ENCODE results near the gene CPPED1. TPM values are rescaled to one million over a fixed set of nuclear protein-coding genes. Genes with fewer than 3 reads are reported as not detected.

CPPED1 gene
- total and polyA plus RNA-seq, 8 donors: 1.8 to 7.9 (median 3.6) TPM

- ATAC-seq: no peak
- WGBS, 2 donors: 82 to 91% methylated on average over 8 of the region's 8 CpGs
- Histone ChIP-seq H3K9me3 (no peaks in the 10 kb centered on the region), H3K27ac (no peak overlapping the region), H3K4me1 (no peaks in the 10 kb centered on the region), H3K27me3 (no peaks in the 10 kb centered on the region), H3K36me3 (no peaks in the 10 kb centered on the region), H3K4me3 (no peak overlapping the region)
- FAIRE-seq: no peak
- no peak for DNase-seq
- intact Hi-C loops (cut with DNase I): no loop called here
- TF ChIP-seq CTCF (IDR thresholded peaks at IDR 0.05): no peak
Observed at GRCh38 chr16:12677502-12677901, 126.2 kb downstream of the CPPED1 start.

- no peaks in the 10 kb centered on the region for H3K9me3 ChIP-seq
- H3K27ac ChIP-seq: no peak overlapping the region
- H3K27me3 ChIP-seq: no peaks in the 10 kb centered on the region
- intact Hi-C loops (cut with DNase I): no loop called here
- H3K4me1 ChIP-seq: no peaks in the 10 kb centered on the region
- H3K36me3 ChIP-seq: no peaks in the 10 kb centered on the region
- no peak overlapping the region for H3K4me3 ChIP-seq
- no peak for ATAC-seq
- DNase-seq: no peak
- FAIRE-seq: no peak
- 62 to 66% methylated on average over 5 of the region's 5 CpGs for WGBS, 2 donors
- TF ChIP-seq CTCF (IDR thresholded peaks at IDR 0.05): no peak
Observed at GRCh38 chr16:12675852-12676251, 127.8 kb downstream of the CPPED1 start.

- ATAC-seq: no peak
- no peak overlapping the region for H3K27ac ChIP-seq
- DNase-seq: no peak
- TF ChIP-seq CTCF (IDR thresholded peaks at IDR 0.05): no peak
- H3K4me3 ChIP-seq: no peak overlapping the region
- intact Hi-C loops (cut with DNase I): no loop called here
- no peaks in the 10 kb centered on the region for H3K9me3 ChIP-seq
- H3K36me3 ChIP-seq: no peaks in the 10 kb centered on the region
- no peaks in the 10 kb centered on the region for H3K4me1 ChIP-seq
- no peaks in the 10 kb centered on the region for H3K27me3 ChIP-seq
- FAIRE-seq: no peak
- 41 to 42% methylated on average over 4 of the region's 4 CpGs for WGBS, 2 donors
Observed at GRCh38 chr16:12675046-12675445, 128.6 kb downstream of the CPPED1 start.

DNA sequence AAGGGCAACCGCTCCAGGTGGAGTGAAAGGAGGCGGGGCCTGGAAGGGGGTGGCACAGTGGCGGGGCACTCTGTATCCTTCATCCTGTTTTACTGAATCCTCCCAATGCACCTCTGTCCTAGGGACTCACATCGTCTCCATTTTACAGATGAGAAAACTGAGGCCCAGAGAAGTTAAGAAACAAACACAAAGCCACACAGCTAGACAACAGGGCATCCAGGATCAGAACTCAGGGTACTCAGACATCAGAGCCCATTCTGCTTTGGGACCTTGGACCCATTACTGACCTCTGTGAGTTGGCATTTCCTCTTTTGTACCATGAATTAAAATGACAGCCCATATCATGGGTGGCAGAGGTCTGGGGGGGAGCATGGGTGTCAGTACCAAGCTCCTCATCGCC lies 129.2 kb downstream of the CPPED1 start:
- intact Hi-C loops (cut with DNase I): no loop called here
- no peak overlapping the region for H3K4me3 ChIP-seq
- WGBS, 2 donors: 92 to 96% methylated on average over 5 of the region's 5 CpGs
- H3K9me3 ChIP-seq: no peaks in the 10 kb centered on the region
- no peak for TF ChIP-seq CTCF (IDR thresholded peaks at IDR 0.05)
- ATAC-seq: no peak
- no peaks in the 10 kb centered on the region for H3K4me1 ChIP-seq
- no peaks in the 10 kb centered on the region for H3K27me3 ChIP-seq
- DNase-seq: no peak
- FAIRE-seq: no peak
- H3K36me3 ChIP-seq: no peaks in the 10 kb centered on the region
- H3K27ac ChIP-seq: no peak overlapping the region

GRCh38 chr16:12674071-12674470 lies 129.6 kb downstream of the CPPED1 start:
- Histone ChIP-seq H3K4me1 (no peaks in the 10 kb centered on the region), H3K27me3 (no peaks in the 10 kb centered on the region), H3K4me3 (no peak overlapping the region), H3K9me3 (no peaks in the 10 kb centered on the region), H3K27ac (no peak overlapping the region), H3K36me3 (no peaks in the 10 kb centered on the region)
- intact Hi-C loops (cut with DNase I): no loop called here
- no peak for TF ChIP-seq CTCF (IDR thresholded peaks at IDR 0.05)
- no peak for FAIRE-seq
- WGBS, 2 donors: 78 to 86% methylated on average over 6 of the region's 6 CpGs
- no peak for DNase-seq
- ATAC-seq: no peak
